AG20443 (cell line): Measurements from ENCODE around the gene GIPC1.

Experiments used
- DNase-seq: peaks from one replicate; pipeline ENCODE4 v3.0.0; 2012; ENCODE audit warnings: low spot score, mixed read lengths

Gene GIPC1

GRCh38 chr19:14494910-14495671 is 836 bp downstream of the GIPC1 start:
- DNase-seq = peak; percentile 40

DNA sequence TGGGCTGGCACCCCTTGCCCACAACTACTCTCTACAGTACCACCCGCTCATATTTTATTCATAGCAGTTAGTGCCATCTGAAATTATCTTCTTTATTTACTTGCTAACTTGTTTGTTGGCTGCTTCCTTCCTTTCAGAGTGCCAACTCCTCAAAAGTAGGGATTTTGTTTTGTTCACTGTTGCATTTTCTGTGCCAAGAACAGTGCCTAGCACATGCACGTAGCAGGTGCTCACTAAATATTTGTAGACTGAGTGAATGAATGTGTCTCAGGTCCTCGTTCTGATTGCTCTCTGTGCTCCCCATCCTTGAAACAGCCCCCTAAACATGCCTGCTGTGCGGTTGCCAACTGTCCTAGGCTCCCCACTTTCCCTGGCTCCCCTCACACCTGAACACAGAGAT is 1.5 kb downstream of the GIPC1 start:
- DNase-seq = no peak

DNA sequence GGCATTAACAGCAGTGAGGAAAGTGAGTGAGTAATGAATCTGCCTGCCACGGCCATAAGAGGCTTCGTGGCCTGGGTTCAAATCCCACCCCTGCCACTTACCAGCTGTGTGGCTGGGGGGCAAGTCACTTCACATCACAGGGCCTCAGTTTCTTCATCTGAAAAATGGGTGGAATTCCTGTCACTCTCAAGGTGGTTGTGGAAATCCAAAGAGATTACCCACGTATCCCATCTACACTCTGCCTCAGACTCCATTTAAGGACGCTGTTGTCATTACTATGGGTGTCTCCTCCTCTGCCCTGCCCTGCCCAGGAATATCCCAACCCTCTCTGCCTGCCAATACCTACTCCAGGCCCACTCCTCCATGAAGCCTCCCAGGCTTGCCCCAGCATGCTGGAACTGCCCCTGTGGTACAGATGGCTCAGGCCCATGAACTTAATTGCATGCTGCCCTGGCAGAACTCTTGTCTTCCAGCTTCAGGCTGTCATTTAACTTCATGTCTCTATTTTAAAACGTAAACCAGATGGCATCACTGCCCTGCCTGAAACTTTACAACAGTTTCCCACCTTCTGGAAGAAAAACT is 3.1 kb downstream of the GIPC1 start:
- no peak for DNase-seq

- DNase-seq = no peak
Observed at GRCh38 chr19:14487370-14488125, 8.4 kb downstream of the GIPC1 start.

GRCh38 chr19:14482172-14482941 is 13.6 kb downstream of the GIPC1 start:
- no peak for DNase-seq

DNA sequence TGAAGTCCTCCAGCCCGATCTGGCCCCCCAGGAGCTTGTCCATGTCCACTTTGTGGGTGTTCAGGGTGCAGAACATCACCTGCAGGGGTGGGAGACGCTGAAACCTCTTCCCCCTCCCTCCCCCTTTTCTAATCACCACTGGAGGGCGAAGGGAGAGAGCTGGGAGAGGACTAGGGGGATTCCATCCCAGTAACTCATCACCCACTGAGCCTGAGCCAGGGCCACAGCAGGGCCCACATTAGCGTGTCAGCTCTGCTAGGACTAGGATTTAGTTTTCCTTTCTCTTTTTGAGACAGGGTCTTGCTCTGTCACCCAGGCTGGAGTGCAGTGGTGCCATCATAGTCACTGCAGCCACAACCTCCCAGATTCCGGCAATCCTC is 15.2 kb downstream of the GIPC1 start:
- DNase-seq = no peak

DNA sequence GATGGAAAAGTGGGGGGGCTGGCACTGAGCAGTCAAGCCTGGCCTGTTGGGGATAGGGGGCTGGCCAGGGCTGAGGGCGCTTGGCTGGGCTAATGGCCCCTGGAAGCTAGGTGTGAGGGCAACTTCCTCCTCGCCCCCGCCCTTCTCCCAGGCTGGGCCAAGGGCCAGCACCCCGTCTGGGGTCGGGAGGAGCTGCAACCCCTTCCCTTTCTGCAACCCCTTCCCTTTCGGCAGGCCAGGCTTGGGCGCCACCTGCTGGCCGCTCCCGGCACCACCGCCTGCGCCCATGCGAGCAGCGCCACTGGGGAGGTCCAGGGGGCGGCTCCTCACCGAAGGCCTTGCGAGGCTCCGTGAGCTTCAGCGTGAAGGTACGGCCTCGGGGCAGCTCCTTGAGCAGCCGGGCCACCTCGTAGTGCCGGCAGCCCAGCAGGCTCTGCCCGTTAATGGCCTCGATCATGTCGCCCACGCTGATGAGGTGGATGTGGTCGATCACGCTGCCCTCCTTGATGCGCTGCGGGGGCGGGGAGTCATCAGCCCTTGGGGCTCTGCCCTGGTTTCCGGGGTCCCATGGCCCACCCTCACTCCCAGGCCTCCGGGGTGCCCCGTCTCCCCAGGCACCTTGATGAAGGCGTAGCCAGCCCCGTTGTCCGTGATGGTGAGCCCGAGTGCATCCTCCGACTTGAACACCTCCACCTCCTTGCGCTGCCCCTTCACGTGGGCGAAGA is 15.8 kb downstream of the GIPC1 start:
- DNase-seq = peak; percentile 62

DNA sequence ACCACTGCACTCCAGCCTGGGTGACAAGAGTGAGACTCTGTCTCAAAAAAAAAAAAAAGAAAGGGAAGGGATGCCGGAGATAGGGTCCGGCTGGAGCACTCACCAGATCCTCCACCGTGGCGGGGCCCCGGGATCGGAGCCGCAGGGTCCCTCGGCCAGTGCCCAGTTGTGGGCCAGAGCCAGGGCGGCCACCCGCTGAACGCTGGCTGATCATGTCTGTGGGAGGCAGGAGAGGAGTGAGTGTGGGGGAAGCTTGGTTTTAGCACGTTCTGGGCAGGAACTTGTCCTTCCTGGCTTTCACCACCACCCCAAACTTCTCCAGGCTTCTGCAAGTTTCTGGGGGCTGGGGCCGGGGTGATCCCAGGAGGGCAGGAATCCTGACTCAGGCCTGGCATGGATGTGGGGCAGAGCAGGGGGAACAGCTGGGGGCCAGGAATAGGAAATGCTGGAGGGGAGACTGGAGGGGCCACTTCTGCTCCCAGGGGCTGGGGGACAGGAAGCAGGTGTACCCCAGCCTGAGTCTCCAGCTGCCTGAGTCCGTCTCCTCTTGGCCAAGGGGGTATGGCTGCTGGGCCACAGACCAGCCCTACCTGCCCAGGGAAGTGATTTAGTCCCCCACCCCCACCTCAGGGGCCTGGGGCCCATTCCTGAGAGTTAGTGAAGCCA is 16.5 kb downstream of the GIPC1 start:
- no peak for DNase-seq

DNA sequence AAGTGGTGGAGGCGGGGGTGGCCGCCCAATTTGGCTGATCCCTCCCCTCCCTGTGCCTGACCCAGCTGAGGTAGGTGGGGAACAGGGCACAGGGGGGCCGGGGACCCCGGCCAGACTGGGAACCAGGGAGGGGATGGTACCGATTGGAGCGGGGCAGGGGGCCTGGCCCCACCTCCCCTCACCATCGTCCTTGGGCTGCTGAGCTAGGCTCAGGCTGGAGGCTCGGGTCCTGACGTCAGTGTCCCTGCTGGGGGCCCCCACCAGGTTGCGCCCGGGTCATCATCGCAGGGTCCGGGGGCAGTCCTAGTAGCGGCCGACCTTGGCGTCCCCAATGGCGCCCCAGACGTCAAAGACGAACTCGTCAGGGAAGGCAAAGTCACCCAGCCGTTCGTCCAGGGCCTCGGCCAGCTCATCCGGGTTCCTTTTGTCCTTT is 17.8 kb downstream of the GIPC1 start:
- no peak for DNase-seq

GRCh38 chr19:14477418-14478112 is 18.4 kb downstream of the GIPC1 start:
- DNase-seq = no peak

GRCh38 chr19:14476673-14477401 is 19.1 kb downstream of the GIPC1 start:
- peak; percentile 78 for DNase-seq

DNA sequence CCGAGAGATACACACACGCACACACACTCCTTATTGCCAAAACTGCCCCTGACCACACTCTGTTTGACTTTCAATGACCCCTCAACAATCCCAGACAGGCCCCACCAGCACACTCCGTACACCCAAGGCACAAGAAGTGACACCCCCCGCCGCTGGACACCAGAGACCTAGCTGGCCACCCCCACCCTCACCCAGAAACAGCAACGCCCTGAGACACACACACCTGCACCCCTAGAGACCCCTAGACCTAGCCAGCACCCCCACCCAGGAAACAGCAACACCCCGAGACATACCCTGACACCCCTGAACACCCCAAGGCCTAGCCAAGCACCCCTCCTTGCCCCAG is 19.6 kb downstream of the GIPC1 start:
- DNase-seq = no peak

DNA sequence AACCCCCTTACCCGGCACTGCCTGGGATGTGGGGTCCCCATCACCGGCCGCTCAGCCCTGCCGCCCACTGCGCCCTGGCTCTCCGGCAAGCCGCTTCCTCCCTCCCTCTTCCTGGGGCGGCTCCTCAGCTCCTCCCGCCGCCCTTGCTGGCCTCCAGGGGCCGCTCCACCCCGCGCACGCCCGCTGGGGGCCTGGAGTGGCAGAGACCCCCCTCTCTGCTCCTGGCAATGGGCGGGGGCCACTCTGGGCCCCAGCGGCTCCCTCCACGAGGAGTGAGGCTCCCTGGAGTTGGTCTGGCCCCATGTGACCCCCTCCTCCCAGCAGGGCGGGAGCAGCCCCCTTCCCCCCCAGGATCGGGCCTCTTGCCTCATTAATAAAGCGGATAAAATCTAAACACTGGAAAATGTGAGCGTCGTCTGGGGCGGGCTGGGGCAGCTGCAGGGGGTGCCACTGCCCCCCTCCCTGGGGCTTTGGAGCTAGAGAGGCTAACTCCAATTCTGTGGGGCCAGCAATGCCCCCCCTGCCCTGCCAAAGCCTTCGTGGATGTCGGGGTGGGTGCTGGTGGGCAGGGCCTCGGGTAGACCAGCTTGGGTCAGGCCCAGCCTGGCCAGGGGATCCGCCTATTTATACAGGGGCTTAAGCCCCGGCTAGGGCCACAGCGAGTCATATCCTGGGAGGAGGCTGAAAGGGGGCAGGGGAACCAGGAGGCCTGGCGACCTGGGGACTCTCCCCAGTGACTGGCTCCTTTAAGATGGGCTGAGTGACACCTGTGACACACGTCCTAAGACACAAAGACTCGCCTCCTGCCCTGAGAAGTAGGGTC is 20.5 kb downstream of the GIPC1 start, which contains the start of gene PTGER1:
TSS of gene PTGER1 (minus strand) at position 104 of the 823 bp plus-strand sequence. CDS start 1,034 bp downstream, outside the sequence.
- DNase-seq = peak; percentile 72

GRCh38 chr19:14474827-14475226 is 21.1 kb downstream of the GIPC1 start:
- DNase-seq = no peak

- DNase-seq = peak; percentile 53
Observed at GRCh38 chr19:14473978-14474578, 21.8 kb downstream of the GIPC1 start.

GRCh38 chr19:14473073-14473977 is 22.6 kb downstream of the GIPC1 start:
- DNase-seq = peak; percentile 53

- DNase-seq = peak; percentile 90
Observed at GRCh38 chr19:14472202-14472938, 23.6 kb downstream of the GIPC1 start.
